NCI-H2029 treated with DMSO at 0.1 percent for 48 hours (cell line): ENCODE data around the gene CCDC38.
A peak's percentile ranks its signal among the peaks of the same experiment; 100 is the strongest.
"Not testable (repeated sequence)": the region's sequence is repeated elsewhere in the genome, so short reads cannot be mapped to it uniquely, and the experiment has no call there.

Experiments
- DNase-seq: peaks from one replicate; lab custom pipeline; 2025; lab: John Stamatoyannopoulos, UW

Gene CCDC38

GRCh38 chr12:95942524-95943329 is at the start of gene CCDC38:
Gene CCDC38 (minus strand): TSS chr12:95942614. CDS start chr12:95936509, 6,105 bp downstream.
- peak; percentile 35 for DNase-seq

- no peak for DNase-seq
These were observed 47.7 kb upstream of the CCDC38 start for GRCh38 chr12:95990136-95990535.

- DNase-seq: no peak
These were observed 47.2 kb upstream of the CCDC38 start for GRCh38 chr12:95989504-95990123.

GRCh38 chr12:95988506-95989275 is 46.3 kb upstream of the CCDC38 start:
- DNase-seq: no peak

- DNase-seq: no peak
These were observed 44.5 kb upstream of the CCDC38 start for GRCh38 chr12:95986635-95987570.

GRCh38 chr12:95984682-95985081 is 42.3 kb upstream of the CCDC38 start:
- DNase-seq: no peak

GRCh38 chr12:95982602-95983001 is 40.2 kb upstream of the CCDC38 start:
- no peak for DNase-seq

GRCh38 chr12:95980437-95980836 is 38.0 kb upstream of the CCDC38 start:
- DNase-seq: no peak

GRCh38 chr12:95978774-95979173 is 36.4 kb upstream of the CCDC38 start:
- DNase-seq: no peak

- no peak for DNase-seq
These were observed 35.9 kb upstream of the CCDC38 start for GRCh38 chr12:95978351-95978750.

- no peak for DNase-seq
These were observed 35.4 kb upstream of the CCDC38 start for GRCh38 chr12:95977764-95978305.

- DNase-seq: no peak
These were observed 34.0 kb upstream of the CCDC38 start for GRCh38 chr12:95976416-95976832.

- no peak for DNase-seq
These were observed 33.1 kb upstream of the CCDC38 start for GRCh38 chr12:95975491-95975890.

GRCh38 chr12:95974358-95974757 is 31.9 kb upstream of the CCDC38 start:
- no peak for DNase-seq

- no peak for DNase-seq
These were observed 30.5 kb upstream of the CCDC38 start for GRCh38 chr12:95972832-95973456.

- DNase-seq: no peak
These were observed 28.5 kb upstream of the CCDC38 start for GRCh38 chr12:95970905-95971304.

GRCh38 chr12:95969116-95969515 is 26.7 kb upstream of the CCDC38 start:
- not testable (repeated sequence) for DNase-seq

- no peak for DNase-seq
These were observed 24.9 kb upstream of the CCDC38 start for GRCh38 chr12:95967301-95967700.

GRCh38 chr12:95966287-95966870 is 24.0 kb upstream of the CCDC38 start:
- no peak for DNase-seq

GRCh38 chr12:95963096-95963495 is 20.7 kb upstream of the CCDC38 start:
- no peak for DNase-seq
